Neural crest cell (in vitro differentiated cells): ENCODE data around the gene RNF126. TPM values are rescaled to one million over a fixed set of nuclear protein-coding genes. Genes with fewer than 3 reads are reported as not detected.

Experiments
- DNase-seq: peaks from one replicate; pipeline ENCODE4 v3.0.0; 2021; ENCODE audit warnings: low read depth, mixed read lengths, low spot score
- H3K27ac Mint-ChIP-seq: one replicate; pipeline ENCODE4 v1.8.0; 2021; ENCODE audit warnings: mild to moderate bottlenecking, mixed read lengths; ENCODE audit not compliant: unreplicated experiment
- H3K27me3 Mint-ChIP-seq: 2 replicates; pipeline ENCODE4 v1.8.0; 2021; ENCODE audit warnings: low read depth, mild to moderate bottlenecking, mixed read lengths
- H3K36me3 Mint-ChIP-seq: 2 replicates; pipeline ENCODE4 v1.8.0; 2021; ENCODE audit warnings: low read depth, mild to moderate bottlenecking, mixed read lengths
- H3K4me1 Mint-ChIP-seq: 2 replicates; pipeline ENCODE4 v1.8.0; 2021; ENCODE audit warnings: mixed read lengths
- H3K4me3 Mint-ChIP-seq: one replicate; pipeline ENCODE4 v1.8.0; 2021; ENCODE audit warnings: mild to moderate bottlenecking, mixed read lengths
- H3K9me3 Mint-ChIP-seq: 2 replicates; pipeline ENCODE4 v1.8.0; 2021; ENCODE audit warnings: mixed read lengths
- CTCF ChIP-seq: fragments of 200-600 bp; sonication (generic); conservative IDR thresholded peaks from 2 replicates; pipeline ENCODE4 v1.5.0; 2021; ENCODE audit warnings: antibody characterized with exemption, mild to moderate bottlenecking
- total RNA-seq: library from RNA; stranded (reverse); gene quantifications from 2 replicates; pipeline ENCODE4 v1.2.1, GENCODE V29; 2021

Gene RNF126
- total RNA-seq, 1 donor from 2014 or later: 55.9 TPM

- Mint-ChIP-seq H3K27me3 (no peaks in the 10 kb centered on the region), H3K36me3 (peaks cover 8% of the 10 kb centered on the region), H3K4me1 (peaks cover under 1% of the 10 kb centered on the region), H3K9me3 (no peaks in the 10 kb centered on the region), H3K4me3 (no peak overlapping the region), H3K27ac (no peak overlapping the region)
- no peak for TF ChIP-seq CTCF
- no peak for DNase-seq
Observed at GRCh38 chr19:616062-616700, 46.8 kb downstream of the RNF126 start.

GRCh38 chr19:615619-616018 lies 47.4 kb downstream of the RNF126 start:
- TF ChIP-seq CTCF: no peak
- H3K27me3 Mint-ChIP-seq: no peaks in the 10 kb centered on the region
- no peak overlapping the region for H3K4me3 Mint-ChIP-seq
- peaks cover 8% of the 10 kb centered on the region for H3K36me3 Mint-ChIP-seq
- DNase-seq: no peak
- H3K27ac Mint-ChIP-seq: no peak overlapping the region
- peaks cover 6% of the 10 kb centered on the region for H3K4me1 Mint-ChIP-seq
- no peaks in the 10 kb centered on the region for H3K9me3 Mint-ChIP-seq

GRCh38 chr19:613732-614567 lies 49.1 kb downstream of the RNF126 start:
- Mint-ChIP-seq H3K4me1 (peaks cover 6% of the 10 kb centered on the region), H3K36me3 (peaks cover 8% of the 10 kb centered on the region), H3K27ac (no peak overlapping the region), H3K4me3 (no peak overlapping the region), H3K9me3 (no peaks in the 10 kb centered on the region), H3K27me3 (no peaks in the 10 kb centered on the region)
- no peak for TF ChIP-seq CTCF
- no peak for DNase-seq

- Mint-ChIP-seq H3K36me3 (peaks cover 6% of the 10 kb centered on the region), H3K27ac (no peak overlapping the region), H3K4me1 (peaks cover 6% of the 10 kb centered on the region), H3K4me3 (no peak overlapping the region), H3K9me3 (no peaks in the 10 kb centered on the region), H3K27me3 (no peaks in the 10 kb centered on the region)
- DNase-seq: no peak
- no peak for TF ChIP-seq CTCF
Observed at GRCh38 chr19:612941-613340, 50.1 kb downstream of the RNF126 start.

- no peaks in the 10 kb centered on the region for H3K27me3 Mint-ChIP-seq
- peaks cover 6% of the 10 kb centered on the region for H3K36me3 Mint-ChIP-seq
- no peak overlapping the region for H3K27ac Mint-ChIP-seq
- TF ChIP-seq CTCF: no peak
- no peak overlapping the region for H3K4me3 Mint-ChIP-seq
- no peak for DNase-seq
- peaks cover 6% of the 10 kb centered on the region for H3K4me1 Mint-ChIP-seq
- no peaks in the 10 kb centered on the region for H3K9me3 Mint-ChIP-seq
Observed at GRCh38 chr19:611481-611868, 51.5 kb downstream of the RNF126 start.
